B cell (primary cell): ENCODE measurements around the gene PLCG2. TPM values are rescaled to one million over a fixed set of nuclear protein-coding genes. Genes with fewer than 3 reads are reported as not detected.
A peak's percentile ranks its signal among the peaks of the same experiment; 100 is the strongest.

Experiments
- ATAC-seq: fragments of 200-7000 bp; cut with Tn5 transposase; one replicate; pipeline ENCODE4 v1.10.0; 2021; ENCODE audit warnings: low read depth, mild to moderate bottlenecking, moderate number of reproducible peaks, moderate library complexity
- CTCF ChIA-PET: fragments of 350-600 bp; sonication (Branson Sonifier 250); formaldehyde crosslinking; loops from one replicate; lab custom pipeline; 2021; ENCODE audit warnings: antibody characterized with exemption, inconsistent platforms; lab: Charles Lee
- POLR2A ChIA-PET: fragments of 350-600 bp; sonication (Branson Sonifier 250); formaldehyde crosslinking; loops from one replicate; lab custom pipeline; 2021; ENCODE audit warnings: antibody characterized with exemption; lab: Charles Lee
- DNase-seq: peaks from one replicate; pipeline ENCODE4 v3.0.0; 2013
- H2AFZ ChIP-seq: 2 replicates; pipeline ENCODE4 v1.6.1; 2012; ENCODE audit warnings: mild to moderate bottlenecking, low read depth, low read length; ENCODE audit not compliant: insufficient read depth, poor library complexity, severe bottlenecking
- H3K27ac ChIP-seq, 2 donors: 1 replicate in 1 of 2; 2 replicates in 1 of 2; pipeline ENCODE4 v1.5.1; 2012 to 2013; ENCODE audit warnings: low read length in 2 of 2, mild to moderate bottlenecking in 2 of 2, moderate library complexity in 1 of 2
- H3K27me3 ChIP-seq, 4 experiments: fragments of 200-600 bp in 1 of 4; sonication (generic) in 1 of 4; replicated peaks in 1 of 4; 1 replicate in 2 of 4; 2 replicates in 2 of 4; pipeline versions ENCODE4 v1.6.1 to v1.7.0; 2013 to 2016; ENCODE audit warnings: low read length in 3 of 4, mild to moderate bottlenecking in 2 of 4, mixed read lengths in 1 of 4, moderate library complexity in 1 of 4; ENCODE audit not compliant: insufficient read depth in 4 of 4, control insufficient read depth in 3 of 4; ENCODE audit errors: control extremely low read depth in 1 of 4
- H3K36me3 ChIP-seq, 2 experiments: replicated peaks in 1 of 2; 1 replicate in 1 of 2; 2 replicates in 1 of 2; pipeline versions ENCODE4 v1.6.1 to v1.7.1; 2013; ENCODE audit warnings: low read length in 1 of 2; ENCODE audit not compliant: insufficient read depth in 2 of 2, control insufficient read depth in 1 of 2; ENCODE audit errors: control extremely low read depth in 1 of 2, extremely low read depth in 1 of 2
- H3K4me1 ChIP-seq, 2 donors: fragments of 200-600 bp in 1 of 2; sonication (generic) in 1 of 2; 1 replicate in 1 of 2; 2 replicates in 1 of 2; pipeline versions ENCODE4 v1.5.1 to v1.6.1; 2013 to 2017; ENCODE audit warnings: low read length in 2 of 2; ENCODE audit not compliant: control insufficient read depth in 2 of 2, insufficient read depth in 2 of 2
- H3K4me2 ChIP-seq: replicated peaks from 2 replicates; pipeline ENCODE3; 2012; ENCODE audit warnings: mild to moderate bottlenecking, low read depth, low read length; ENCODE audit not compliant: poor library complexity, severe bottlenecking
- H3K4me3 ChIP-seq, 5 experiments: fragments of 200-600 bp in 1 of 5; sonication (generic) in 1 of 5; 1 replicate in 3 of 5; 2 replicates in 2 of 5; pipeline versions ENCODE4 v1.5.1 to v1.7.0; 2011 to 2016; ENCODE audit warnings: low read length in 4 of 5, mild to moderate bottlenecking in 4 of 5, low read depth in 2 of 5, control low read depth in 1 of 5, moderate library complexity in 1 of 5; ENCODE audit not compliant: insufficient read depth in 1 of 5; ENCODE audit errors: control extremely low read depth in 1 of 5, extremely low read depth in 1 of 5
- H3K79me2 ChIP-seq: fragments of 200-600 bp; sonication (generic); one replicate; pipeline ENCODE4 v1.6.0; 2016; ENCODE audit warnings: low read length; ENCODE audit not compliant: control insufficient read depth, insufficient read depth
- H3K9ac ChIP-seq: fragments of 200-600 bp; sonication (generic); 2 replicates; pipeline ENCODE4 v1.6.1; 2017; ENCODE audit warnings: mild to moderate bottlenecking, low read length, moderate library complexity
- H3K9me3 ChIP-seq, 3 donors: one replicate each; pipeline versions ENCODE4 v1.6.1 to v1.7.1; 2013; ENCODE audit warnings: low read length in 2 of 3; ENCODE audit not compliant: control insufficient read depth in 2 of 3, insufficient read depth in 1 of 3; ENCODE audit errors: control extremely low read depth in 1 of 3
- H4K20me1 ChIP-seq: 2 replicates; pipeline ENCODE4 v1.6.0; 2012; ENCODE audit warnings: mild to moderate bottlenecking, low read length; ENCODE audit not compliant: insufficient read depth, control insufficient read depth, poor library complexity, severe bottlenecking
- H3K27ac Mint-ChIP-seq: one replicate; pipeline ENCODE4 v1.8.0; 2021; ENCODE audit warnings: mixed read lengths
- H3K27me3 Mint-ChIP-seq: one replicate; pipeline ENCODE4 v1.8.0; 2021; ENCODE audit warnings: mixed read lengths
- H3K4me1 Mint-ChIP-seq: one replicate; pipeline ENCODE4 v1.8.0; 2021; ENCODE audit warnings: mixed read lengths
- H3K4me3 Mint-ChIP-seq: one replicate; pipeline ENCODE4 v1.8.0; 2021; ENCODE audit warnings: mixed read lengths
- H3K9me3 Mint-ChIP-seq: one replicate; pipeline ENCODE4 v1.8.0; 2022; ENCODE audit warnings: mixed read lengths; ENCODE audit not compliant: insufficient read depth
- CTCF ChIP-seq: fragments of 200-600 bp; IDR thresholded peaks from one replicate; pipeline ENCODE4 v1.8.0; 2022; ENCODE audit warnings: antibody characterized with exemption, mild to moderate bottlenecking
- EZH2 ChIP-seq: IDR thresholded peaks from 2 replicates; pipeline ENCODE4 v1.6.1; 2012; ENCODE audit warnings: borderline replicate concordance, low read depth, mild to moderate bottlenecking, moderate library complexity, low read length; ENCODE audit not compliant: insufficient read depth, poor library complexity, severe bottlenecking
- WGBS: methylation state at CpG from one replicate; pipeline ENCODE4 v1.1.5; 2013; ENCODE audit warnings: missing lambda C conversion rate; ENCODE audit not compliant: insufficient coverage; 5-methylcytosine and 5-hydroxymethylcytosine counted together
- intact Hi-C: fragments of 100-400 bp; cut with micrococcal nuclease; formaldehyde crosslinking; loops from one replicate; pipeline ENCODE4 v1.10.0; 2022
- polyA plus RNA-seq: library from polyadenylated mRNA; depleted of rRNA; stranded (reverse); fragments of >200 nt; gene quantifications from 2 replicates; pipeline ENCODE4 v1.2.3, GENCODE V29; 2012
- total RNA-seq, 2 donors: library from RNA; stranded (reverse); fragments of 120-200 nt in 1 of 2; gene quantifications; 1 replicate in 1 of 2; 2 replicates in 1 of 2; pipeline versions ENCODE4 v1.2.3 to v1.2.4, GENCODE V29; 2013 to 2022

Gene PLCG2
- total and polyA plus RNA-seq, 2 donors (not counting 1 experiment from before 2014, with no cell fraction given): 194 to 812 TPM

DNA sequence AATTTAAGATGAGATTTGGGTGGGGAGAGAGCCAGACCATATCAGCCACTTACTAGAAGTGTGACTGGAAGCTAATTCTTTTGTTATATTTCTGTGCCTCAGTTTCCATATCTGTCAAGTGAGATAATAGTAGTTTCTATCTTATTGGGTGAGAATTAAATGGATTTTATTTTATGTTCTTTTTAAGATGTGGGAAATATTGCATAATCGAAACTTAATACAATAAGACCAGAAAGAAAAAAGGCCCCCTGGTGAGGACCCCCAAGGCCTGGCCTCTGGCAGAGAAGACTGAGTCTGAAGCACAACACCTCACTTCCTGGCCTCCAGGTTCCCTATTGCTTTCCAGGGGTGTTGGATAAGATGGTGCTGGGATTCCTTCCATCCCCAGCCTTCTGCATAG is 13.7 kb downstream of the PLCG2 start:
- Histone ChIP-seq H4K20me1 (peaks cover 76% of the 10 kb centered on the region), H3K9ac (no peak overlapping the region), H3K9me3 (no peaks in the 10 kb centered on the region), H3K79me2 (peaks cover 99% of the 10 kb centered on the region), H2AFZ (no peak overlapping the region), H3K27ac (peak overlapping the region; percentile 7 to 73), H3K4me1 (peaks cover 85 to 96% of the 10 kb centered on the region in 2 donors), H3K36me3 (peaks cover 4 to 82% of the 10 kb centered on the region in 2 experiments), H3K27me3 (no peaks in the 10 kb centered on the region), H3K4me2 (no peak overlapping the region), H3K4me3 (no peak overlapping the region)
- peak overlapping the region; percentile 70 for H3K27ac Mint-ChIP-seq
- ATAC-seq (no peak), DNase-seq (no peak)
- no peaks in the 10 kb centered on the region for H3K9me3 Mint-ChIP-seq
- peak overlapping the region; percentile 0 for H3K4me3 Mint-ChIP-seq
- peaks cover 88% of the 10 kb centered on the region for H3K4me1 Mint-ChIP-seq
- WGBS: no CpG with 5 or more reads among the region's 1 CpG
- intact Hi-C loops: no loop called here
- ChIA-PET POLR2A (no interaction called here), CTCF (interaction anchor here (1.1 to 2.3 kb wide), 6 partner anchors 14 to 81 kb away, joined by 3 to 9 read pairs (median 5); partner anchors contain the start of gene PLCG2)
- H3K27me3 Mint-ChIP-seq: no peaks in the 10 kb centered on the region
- TF ChIP-seq EZH2 (no peak), CTCF (no peak)

DNA sequence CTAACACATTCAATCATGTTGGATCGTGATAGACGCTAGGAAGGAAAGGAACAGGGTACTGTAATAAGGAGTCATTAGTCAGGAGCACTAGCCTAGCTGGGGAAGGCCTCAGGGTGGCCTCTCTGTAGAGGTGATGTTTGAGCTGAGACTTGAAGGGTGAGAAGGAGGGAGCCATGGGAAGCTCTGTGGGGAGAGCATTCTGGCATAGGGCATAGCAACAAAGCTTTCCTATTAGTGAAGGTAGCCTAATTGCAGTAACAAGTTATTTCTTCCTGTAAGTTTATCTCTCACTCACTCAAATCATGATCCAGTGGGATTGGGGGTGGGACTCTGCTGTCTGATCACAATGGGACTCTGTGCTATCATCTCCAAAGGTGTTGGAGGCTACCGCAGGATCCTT is 16.1 kb downstream of the PLCG2 start:
- no peaks in the 10 kb centered on the region for H3K9me3 ChIP-seq
- H3K27ac ChIP-seq: peak overlapping the region; percentile 19 to 90
- ChIA-PET POLR2A (interaction anchor here (0.7 to 2.2 kb wide), 2 partner anchors 9 to 28 kb away, joined by 3 to 6 read pairs; no protein-coding TSS in a partner anchor), CTCF (interaction anchor here (0.6 to 1.5 kb wide), 5 partner anchors 15 to 89 kb away, joined by 3 to 6 read pairs (median 4); no protein-coding TSS in a partner anchor)
- peaks cover 86% of the 10 kb centered on the region for H3K4me1 Mint-ChIP-seq
- H3K36me3 ChIP-seq: peaks cover 4 to 68% of the 10 kb centered on the region in 2 experiments
- intact Hi-C loops: no loop called here
- 94% methylated on average over 3 of the region's 3 CpGs for WGBS
- peaks cover 98% of the 10 kb centered on the region for H3K79me2 ChIP-seq
- H3K27ac Mint-ChIP-seq: peak overlapping the region; percentile 97
- no peak overlapping the region for H3K4me3 ChIP-seq
- no peak for DNase-seq
- H3K27me3 Mint-ChIP-seq: no peaks in the 10 kb centered on the region
- H4K20me1 ChIP-seq: peaks cover 53% of the 10 kb centered on the region
- H3K9me3 Mint-ChIP-seq: no peaks in the 10 kb centered on the region
- no peak overlapping the region for H2AFZ ChIP-seq
- TF ChIP-seq CTCF (no peak), EZH2 (no peak)
- no peak for ATAC-seq
- peak overlapping the region; percentile 4 for H3K4me3 Mint-ChIP-seq
- no peaks in the 10 kb centered on the region for H3K27me3 ChIP-seq
- H3K9ac ChIP-seq: no peak overlapping the region
- peak overlapping the region; percentile 23 for H3K4me2 ChIP-seq
- peaks cover 93 to 99% of the 10 kb centered on the region in 2 donors for H3K4me1 ChIP-seq
